ENCODE data around the gene TMEM92.
"Not testable (repeated sequence)": the region's sequence is repeated elsewhere in the genome, so short reads cannot be mapped to it uniquely, and the experiment has no call there.

TMEM92 gene

GRCh38 chr17:50280801-50281441 is 6.7 kb downstream of the TMEM92 start:
- no peak for DNase-seq (ENCODE audit: low read depth)
- H3K4me3 ChIP-seq (ENCODE audit: low read depth, low read length): no peak overlapping the region
- no peak for TF ChIP-seq CTCF (IDR thresholded peaks at IDR 0.05; ENCODE audit: control insufficient read depth, extremely low read depth, insufficient read depth)

- no peak overlapping the region for H3K4me3 ChIP-seq (ENCODE audit: low read depth, low read length)
- no peak for DNase-seq (ENCODE audit: low read depth)
- no peak for TF ChIP-seq CTCF (IDR thresholded peaks at IDR 0.05; ENCODE audit: control insufficient read depth, extremely low read depth, insufficient read depth)
These were observed 7.6 kb downstream of the TMEM92 start for GRCh38 chr17:50281739-50282401.

GRCh38 chr17:50283246-50283645 is 9.0 kb downstream of the TMEM92 start:
- DNase-seq (ENCODE audit: low read depth): no peak
- TF ChIP-seq CTCF (IDR thresholded peaks at IDR 0.05; ENCODE audit: control insufficient read depth, extremely low read depth, insufficient read depth): no peak
- H3K4me3 ChIP-seq (ENCODE audit: low read depth, low read length): no peak overlapping the region

GRCh38 chr17:50283714-50284113 is 9.4 kb downstream of the TMEM92 start:
- TF ChIP-seq CTCF (IDR thresholded peaks at IDR 0.05; ENCODE audit: control insufficient read depth, extremely low read depth, insufficient read depth): no peak
- DNase-seq (ENCODE audit: low read depth): no peak
- no peak overlapping the region for H3K4me3 ChIP-seq (ENCODE audit: low read depth, low read length)

- TF ChIP-seq CTCF (IDR thresholded peaks at IDR 0.05; ENCODE audit: control insufficient read depth, extremely low read depth, insufficient read depth): no peak
- no peak overlapping the region for H3K4me3 ChIP-seq (ENCODE audit: low read depth, low read length)
- no peak for DNase-seq (ENCODE audit: low read depth)
These were observed 11.7 kb downstream of the TMEM92 start for GRCh38 chr17:50285941-50286340.

- DNase-seq (ENCODE audit: low read depth); H3K4me3 ChIP-seq (ENCODE audit: low read depth, low read length): not testable (repeated sequence)
These were observed 13.0 kb downstream of the TMEM92 start for GRCh38 chr17:50287302-50287701.

GRCh38 chr17:50288306-50288705 is 14.0 kb downstream of the TMEM92 start:
- DNase-seq (ENCODE audit: low read depth): no peak
- H3K4me3 ChIP-seq (ENCODE audit: low read depth, low read length): no peak overlapping the region
- TF ChIP-seq CTCF (IDR thresholded peaks at IDR 0.05; ENCODE audit: control insufficient read depth, extremely low read depth, insufficient read depth): no peak
